Ishikawa (cell line): ENCODE results near the gene SKOR1.

Source experiments
- RAD21 ChIP-seq: IDR thresholded peaks from 2 replicates; pipeline ENCODE4 v1.6.1; 2012; ENCODE audit warnings: low read depth
- TAF1 ChIP-seq: IDR thresholded peaks from 2 replicates; pipeline ENCODE4 v1.6.1; 2012; ENCODE audit warnings: low read depth, mild to moderate bottlenecking
- ZBTB7A ChIP-seq: IDR thresholded peaks from 2 replicates; pipeline ENCODE4 v1.6.1; 2012; ENCODE audit warnings: low read depth

- TF ChIP-seq RAD21 (no peak), ZBTB7A (no peak), TAF1 (no peak)
Measured at GRCh38 chr15:67790610-67791319, 34.5 kb upstream of the SKOR1 start.
